T-cell (primary cell): ENCODE measurements around the gene LRRC34. TPM values are rescaled to one million over a fixed set of nuclear protein-coding genes. Genes with fewer than 3 reads are reported as not detected.

Source experiments
- ATAC-seq, 4 experiments: fragments of 200-7000 bp in 3 of 4; fragments of 150-1000 bp in 1 of 4; cut with Tn5 transposase; replicated peaks in 1 of 4; 1 replicate in 3 of 4; 2 replicates in 1 of 4; pipeline ENCODE4 v1.10.0; 2021; ENCODE audit warnings: moderate library complexity in 3 of 4, mild to moderate bottlenecking in 2 of 4, moderate number of reproducible peaks in 1 of 4
- CTCF ChIA-PET, 2 donors: fragments of 300-600 bp; sonication (Branson Sonifier 250); formaldehyde crosslinking; loops; one replicate each; lab custom pipeline; 2022; ENCODE audit warnings: antibody characterized with exemption in 2 of 2; lab: Charles Lee
- POLR2A ChIA-PET, 2 donors: fragments of 300-600 bp; sonication (Branson Sonifier 250); formaldehyde crosslinking; loops; one replicate each; lab custom pipeline; 2022; ENCODE audit warnings: antibody characterized with exemption in 2 of 2; lab: Charles Lee
- DNase-seq, 35 experiments: peaks; one replicate each; pipeline versions ENCODE4 v3.0.0 to v3.0.0-alpha.2; 2013 to 2023
- H3K27ac ChIP-seq: one replicate; pipeline ENCODE4 v1.5.1; 2013; ENCODE audit warnings: low read length
- H3K27me3 ChIP-seq, 2 experiments: replicated peaks in 1 of 2; 1 replicate in 1 of 2; 2 replicates in 1 of 2; pipeline versions ENCODE4 v1.6.1 to v1.7.0; 2013; ENCODE audit warnings: low read length in 1 of 2, mixed read lengths in 1 of 2; ENCODE audit not compliant: control insufficient read depth in 2 of 2, insufficient read depth in 2 of 2; ENCODE audit errors: extremely low read depth in 1 of 2
- H3K36me3 ChIP-seq, 2 donors: 1 replicate in 1 of 2; 2 replicates in 1 of 2; pipeline versions ENCODE4 v1.6.1 to v1.7.0; 2013; ENCODE audit warnings: low read length in 1 of 2; ENCODE audit not compliant: control insufficient read depth in 2 of 2, insufficient read depth in 1 of 2; ENCODE audit errors: extremely low read depth in 1 of 2
- H3K4me1 ChIP-seq, 2 experiments: 1 replicate in 1 of 2; 2 replicates in 1 of 2; pipeline versions ENCODE4 v1.6.1 to v1.7.0; 2013; ENCODE audit warnings: low read length in 2 of 2, mixed read lengths in 1 of 2; ENCODE audit not compliant: insufficient read depth in 2 of 2, control insufficient read depth in 1 of 2; ENCODE audit errors: extremely low read depth in 1 of 2
- H3K4me3 ChIP-seq, 2 donors: 1 replicate in 1 of 2; 2 replicates in 1 of 2; pipeline versions ENCODE4 v1.5.1 to v1.7.0; 2013; ENCODE audit warnings: mild to moderate bottlenecking in 2 of 2, low read length in 1 of 2, moderate library complexity in 1 of 2; ENCODE audit not compliant: control insufficient read depth in 1 of 2; ENCODE audit errors: extremely low read depth in 1 of 2
- H3K9me3 ChIP-seq: 2 replicates; pipeline ENCODE4 v1.7.0; 2013
- H3K27ac Mint-ChIP-seq, 2 donors: one replicate each; pipeline ENCODE4 v1.8.0; 2020 to 2021; ENCODE audit warnings: mild to moderate bottlenecking in 2 of 2, mixed read lengths in 2 of 2
- H3K27me3 Mint-ChIP-seq, 2 donors: one replicate each; pipeline ENCODE4 v1.8.0; 2021 to 2022; ENCODE audit warnings: mixed read lengths in 2 of 2
- H3K36me3 Mint-ChIP-seq: one replicate; pipeline ENCODE4 v1.8.0; 2021; ENCODE audit warnings: mixed read lengths
- H3K4me1 Mint-ChIP-seq, 3 donors: one replicate each; pipeline ENCODE4 v1.8.0; 2020 to 2022; ENCODE audit warnings: mixed read lengths in 3 of 3, mild to moderate bottlenecking in 1 of 3
- H3K4me3 Mint-ChIP-seq, 3 donors: one replicate each; pipeline ENCODE4 v1.8.0; 2020 to 2022; ENCODE audit warnings: mild to moderate bottlenecking in 3 of 3, mixed read lengths in 3 of 3, moderate library complexity in 3 of 3
- H3K9me3 Mint-ChIP-seq, 3 donors: one replicate each; pipeline ENCODE4 v1.8.0; 2020 to 2022; ENCODE audit warnings: mixed read lengths in 3 of 3
- WGBS: methylation state at CpG from one replicate; pipeline ENCODE4 v1.1.5; 2013; ENCODE audit warnings: missing lambda C conversion rate; ENCODE audit not compliant: insufficient coverage; 5-methylcytosine and 5-hydroxymethylcytosine counted together
- total RNA-seq, 35 experiments: library from RNA in 6 of 35; stranded (reverse) in 6 of 35; fragments of 120-200 nt in 1 of 35; gene quantifications; one replicate each; pipeline versions ENCODE4 v1.2.1 to v1.2.4 and lab custom pipeline; 2013 to 2026

Gene LRRC34
- total RNA-seq, 5 donors from 2014 or later (not counting 1 experiment from before 2014, with no cell fraction given): 0.28 to 1.6 (median 0.92) TPM

GRCh38 chr3:169744366-169745054 lies 68.2 kb downstream of the LRRC34 start:
- Histone ChIP-seq H3K4me1 (no peaks in the 10 kb centered on the region), H3K36me3 (no peaks in the 10 kb centered on the region), H3K4me3 (no peak overlapping the region), H3K27ac (no peak overlapping the region), H3K27me3 (peaks cover 0 to 3% of the 10 kb centered on the region in 2 experiments), H3K9me3 (no peaks in the 10 kb centered on the region)
- H3K36me3 Mint-ChIP-seq: no peaks in the 10 kb centered on the region
- no peaks in the 10 kb centered on the region for H3K9me3 Mint-ChIP-seq
- POLR2A ChIA-PET: no interaction called here
- no peak overlapping the region for H3K27ac Mint-ChIP-seq
- peak in 1 of 35 experiments; percentile 20 for DNase-seq
- peaks cover 0 to 9% (median 6%) of the 10 kb centered on the region in 3 donors for H3K4me1 Mint-ChIP-seq
- peaks cover 32 to 35% of the 10 kb centered on the region in 2 donors for H3K27me3 Mint-ChIP-seq
- no CpG with 5 or more reads among the region's 1 CpG for whole genome bisulfite sequencing
- no peak for ATAC-seq
- H3K4me3 Mint-ChIP-seq: no peak overlapping the region
- CTCF ChIA-PET: interaction anchor here (0.5 to 1.0 kb wide), 6 partner anchors 82 to 1736 kb away, joined by 3 to 6 read pairs (median 3); no protein-coding TSS in a partner anchor

Other genes starting within 250 kb of the LRRC34 start
- under 1 TPM in 4 of 5 donors, not detected in 1; 0.06 to 0.48 (median 0.10) TPM for gene MECOM, start 149.2 kb downstream of the LRRC34 start, total RNA-seq
- gene TERC, start 47.8 kb downstream of the LRRC34 start, total RNA-seq: 10 to 100 TPM; 10.3 to 22.4 (median 12.8) TPM
- under 1 TPM in 2 of 5 donors, not detected in 3; 0.15 to 0.28 TPM for gene ACTRT3, start 43.3 kb downstream of the LRRC34 start, total RNA-seq
- 10 to 100 TPM; 15.1 to 20.3 (median 17.6) TPM for gene MYNN, start 39.5 kb downstream of the LRRC34 start, total RNA-seq
- not detected for gene LRRIQ4, start within 50 bp of the LRRC34 start, total RNA-seq
- not detected for gene LRRC31, start 57.0 kb upstream of the LRRC34 start, total RNA-seq
- not detected for gene SAMD7, start 98.7 kb upstream of the LRRC34 start, total RNA-seq
- 10 to 100 TPM; 95.0 to 99.9 (median 97.2) TPM for gene SEC62, start 153.9 kb upstream of the LRRC34 start, total RNA-seq
- gene GPR160, start 225.1 kb upstream of the LRRC34 start, total RNA-seq: 1 to 10 TPM; 4.3 to 8.4 (median 5.9) TPM